ENCODE measurements around the gene CTDSP2. TPM values are rescaled to one million over a fixed set of nuclear protein-coding genes. Genes with fewer than 3 reads are reported as not detected.
"Not testable (repeated sequence)": the region's sequence is repeated elsewhere in the genome, so short reads cannot be mapped to it uniquely, and the experiment has no call there.

Gene CTDSP2
- total RNA-seq, 6 donors from 2014 or later: 153 to 226 (median 175) TPM

DNA sequence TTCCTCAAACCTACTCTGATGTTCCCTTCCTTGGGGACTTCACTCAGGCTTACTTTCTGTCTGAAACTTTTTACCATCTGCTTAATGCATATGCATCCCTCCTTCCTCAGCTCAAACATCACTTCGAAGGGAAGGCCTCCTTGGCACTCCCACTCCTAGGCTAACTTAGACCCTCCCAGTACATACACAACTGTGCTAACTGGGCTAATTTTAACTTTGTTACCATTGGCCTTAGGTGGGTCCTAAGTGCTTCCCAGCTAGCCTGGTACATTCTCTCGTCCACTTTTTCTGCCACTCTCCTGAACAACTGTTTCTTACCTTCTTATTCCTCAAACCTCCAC is 70.3 kb downstream of the CTDSP2 start:
- TF ChIP-seq POLR2A (IDR thresholded peaks at IDR 0.05): no peak
- no peak for TF ChIP-seq POLR2AphosphoS5 (IDR thresholded peaks at IDR 0.05)
- TF ChIP-seq, protein P1, sequence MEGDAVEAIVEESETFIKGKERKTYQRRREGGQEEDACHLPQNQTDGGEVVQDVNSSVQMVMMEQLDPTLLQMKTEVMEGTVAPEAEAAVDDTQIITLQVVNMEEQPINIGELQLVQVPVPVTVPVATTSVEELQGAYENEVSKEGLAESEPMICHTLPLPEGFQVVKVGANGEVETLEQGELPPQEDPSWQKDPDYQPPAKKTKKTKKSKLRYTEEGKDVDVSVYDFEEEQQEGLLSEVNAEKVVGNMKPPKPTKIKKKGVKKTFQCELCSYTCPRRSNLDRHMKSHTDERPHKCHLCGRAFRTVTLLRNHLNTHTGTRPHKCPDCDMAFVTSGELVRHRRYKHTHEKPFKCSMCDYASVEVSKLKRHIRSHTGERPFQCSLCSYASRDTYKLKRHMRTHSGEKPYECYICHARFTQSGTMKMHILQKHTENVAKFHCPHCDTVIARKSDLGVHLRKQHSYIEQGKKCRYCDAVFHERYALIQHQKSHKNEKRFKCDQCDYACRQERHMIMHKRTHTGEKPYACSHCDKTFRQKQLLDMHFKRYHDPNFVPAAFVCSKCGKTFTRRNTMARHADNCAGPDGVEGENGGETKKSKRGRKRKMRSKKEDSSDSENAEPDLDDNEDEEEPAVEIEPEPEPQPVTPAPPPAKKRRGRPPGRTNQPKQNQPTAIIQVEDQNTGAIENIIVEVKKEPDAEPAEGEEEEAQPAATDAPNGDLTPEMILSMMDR (IDR thresholded peaks at IDR 0.05): no peak
- TF ChIP-seq EP300 (IDR thresholded peaks at IDR 0.05): no peak
- no peak overlapping the region for H3K27ac ChIP-seq

DNA sequence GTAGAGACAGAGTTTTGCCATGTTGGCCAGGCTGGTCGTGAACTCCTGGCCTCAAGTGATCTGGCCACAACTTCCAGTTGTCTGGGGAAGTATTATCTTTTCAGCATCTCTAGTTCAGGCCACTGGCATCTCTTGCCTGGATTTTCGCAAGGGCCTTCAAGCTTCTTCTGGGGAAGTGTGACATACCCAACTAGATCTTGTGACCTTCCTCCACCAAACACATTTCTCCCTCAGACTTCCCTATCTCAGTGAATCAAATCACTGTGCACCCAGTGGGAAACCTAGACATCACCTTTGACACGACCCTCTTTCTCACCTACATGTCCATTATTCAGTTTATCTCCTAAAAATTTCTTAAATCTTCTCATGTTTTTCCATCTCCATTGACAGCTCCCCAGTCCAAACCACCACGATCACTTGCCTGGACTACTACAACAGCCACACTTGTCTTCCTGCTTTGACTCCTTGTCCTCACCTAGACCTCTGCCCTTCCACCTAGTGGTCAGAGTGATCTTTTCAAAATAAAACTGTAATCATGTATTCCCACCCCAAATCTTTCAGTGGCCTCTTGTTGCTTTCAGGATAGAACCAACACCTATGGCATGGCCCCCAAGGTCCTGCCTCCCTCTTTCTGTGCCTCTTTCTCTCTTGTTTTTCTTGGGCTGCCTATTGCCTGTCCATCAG is 70.8 kb downstream of the CTDSP2 start:
- no peak overlapping the region for H3K4me3 ChIP-seq
- TF ChIP-seq POLR2A (IDR thresholded peaks at IDR 0.05) (no peak), POLR2AphosphoS5 (IDR thresholded peaks at IDR 0.05) (no peak)
- H3K4me1 ChIP-seq: peaks cover 16 to 29% (median 19%) of the 10 kb centered on the region in 4 donors
- no peaks in the 10 kb centered on the region for H3K27me3 ChIP-seq
- DNase-seq: no peak
- no peak overlapping the region for H3K27ac ChIP-seq
- no peaks in the 10 kb centered on the region for H3K9me3 ChIP-seq
- 74 to 79% methylated on average over 4 of the region's 4 CpGs for WGBS, 2 donors
- no peak for ATAC-seq (ENCODE audit: low FRiP score in 2 of 2)
- peaks cover 0 to 16% (median 4%) of the 10 kb centered on the region in 4 donors for H3K36me3 ChIP-seq

More for the DNA sequence above, 70.3 kb downstream of the CTDSP2 start:
- H3K36me3 ChIP-seq: peaks cover 0 to 15% (median 3%) of the 10 kb centered on the region in 4 donors
- no peaks in the 10 kb centered on the region for H3K9me3 ChIP-seq
- 91 to 93% methylated on average over 2 of the region's 2 CpGs for WGBS, 2 donors
- ATAC-seq (ENCODE audit: low FRiP score in 2 of 2) (no peak), DNase-seq (no peak)
- no peak overlapping the region for H3K4me3 ChIP-seq
- no peaks in the 10 kb centered on the region for H3K27me3 ChIP-seq
- peaks cover 14 to 29% (median 19%) of the 10 kb centered on the region in 4 donors for H3K4me1 ChIP-seq

DNA sequence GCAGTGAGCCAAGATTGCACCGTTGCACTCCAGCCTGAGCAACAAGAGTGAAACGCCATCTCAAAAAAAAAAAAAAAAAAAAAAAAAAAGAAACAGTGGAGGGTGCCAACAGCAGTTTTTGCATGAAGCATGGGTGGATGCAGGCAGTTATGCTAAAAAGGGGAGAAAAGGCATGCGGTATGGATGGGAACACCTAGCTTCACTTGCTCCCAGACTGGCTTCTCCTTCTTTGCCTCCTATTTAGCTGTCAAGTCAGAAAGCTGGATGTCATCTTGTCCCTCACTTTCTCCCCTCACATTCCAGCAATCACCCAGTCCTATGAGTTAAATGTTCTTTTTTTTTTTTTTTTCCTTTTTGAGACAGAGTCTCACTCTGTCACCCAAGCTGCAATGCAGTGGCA is 71.5 kb downstream of the CTDSP2 start:
- H3K27me3 ChIP-seq: no peaks in the 10 kb centered on the region
- H3K9me3 ChIP-seq: no peaks in the 10 kb centered on the region
- H3K27ac ChIP-seq: no peak overlapping the region
- H3K36me3 ChIP-seq: peaks cover 0 to 16% (median 3%) of the 10 kb centered on the region in 4 donors
- DNase-seq (no peak), ATAC-seq (ENCODE audit: low FRiP score in 2 of 2) (no peak)
- H3K4me3 ChIP-seq: no peak overlapping the region
- 78 to 97% methylated on average over 3 of the region's 3 CpGs for WGBS, 2 donors
- TF ChIP-seq POLR2AphosphoS5 (IDR thresholded peaks at IDR 0.05) (no peak), POLR2A (IDR thresholded peaks at IDR 0.05) (no peak), EP300 (IDR thresholded peaks at IDR 0.05) (no peak)
- TF ChIP-seq, protein P1 (IDR thresholded peaks at IDR 0.05): no peak
- H3K4me1 ChIP-seq: peaks cover 14 to 34% (median 19%) of the 10 kb centered on the region in 4 donors

DNA sequence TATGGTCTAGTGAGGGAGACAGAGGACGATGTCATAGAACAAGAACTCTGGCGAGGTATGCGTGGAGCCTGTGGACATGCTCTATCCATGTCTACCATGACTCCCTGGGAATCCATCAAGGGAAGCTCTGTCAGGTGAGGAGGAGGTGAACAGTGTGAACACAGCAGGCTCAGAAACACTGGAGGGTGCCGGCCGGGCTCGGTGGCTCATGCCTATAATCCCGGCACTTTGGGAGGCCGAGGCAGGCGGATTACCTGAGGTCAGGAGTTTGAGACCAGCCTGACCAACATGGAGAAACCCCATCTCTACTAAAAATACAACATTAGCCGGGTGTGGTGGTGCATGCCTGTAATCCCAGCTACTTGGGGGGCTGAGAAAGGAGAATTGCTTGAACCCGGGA is 71.9 kb downstream of the CTDSP2 start:
- Histone ChIP-seq H3K36me3 (peaks cover 0 to 19% (median 3%) of the 10 kb centered on the region in 4 donors), H3K4me1 (peaks cover 14 to 30% (median 19%) of the 10 kb centered on the region in 4 donors)
- H3K9me3 ChIP-seq; H3K27ac ChIP-seq; H3K27me3 ChIP-seq; H3K4me3 ChIP-seq; ATAC-seq (ENCODE audit: low FRiP score in 2 of 2): not testable (repeated sequence)
- 96 to 97% methylated on average over 11 of the region's 11 CpGs for WGBS, 2 donors
- peak in 1 of 2 donors; percentile 43 for DNase-seq

DNA sequence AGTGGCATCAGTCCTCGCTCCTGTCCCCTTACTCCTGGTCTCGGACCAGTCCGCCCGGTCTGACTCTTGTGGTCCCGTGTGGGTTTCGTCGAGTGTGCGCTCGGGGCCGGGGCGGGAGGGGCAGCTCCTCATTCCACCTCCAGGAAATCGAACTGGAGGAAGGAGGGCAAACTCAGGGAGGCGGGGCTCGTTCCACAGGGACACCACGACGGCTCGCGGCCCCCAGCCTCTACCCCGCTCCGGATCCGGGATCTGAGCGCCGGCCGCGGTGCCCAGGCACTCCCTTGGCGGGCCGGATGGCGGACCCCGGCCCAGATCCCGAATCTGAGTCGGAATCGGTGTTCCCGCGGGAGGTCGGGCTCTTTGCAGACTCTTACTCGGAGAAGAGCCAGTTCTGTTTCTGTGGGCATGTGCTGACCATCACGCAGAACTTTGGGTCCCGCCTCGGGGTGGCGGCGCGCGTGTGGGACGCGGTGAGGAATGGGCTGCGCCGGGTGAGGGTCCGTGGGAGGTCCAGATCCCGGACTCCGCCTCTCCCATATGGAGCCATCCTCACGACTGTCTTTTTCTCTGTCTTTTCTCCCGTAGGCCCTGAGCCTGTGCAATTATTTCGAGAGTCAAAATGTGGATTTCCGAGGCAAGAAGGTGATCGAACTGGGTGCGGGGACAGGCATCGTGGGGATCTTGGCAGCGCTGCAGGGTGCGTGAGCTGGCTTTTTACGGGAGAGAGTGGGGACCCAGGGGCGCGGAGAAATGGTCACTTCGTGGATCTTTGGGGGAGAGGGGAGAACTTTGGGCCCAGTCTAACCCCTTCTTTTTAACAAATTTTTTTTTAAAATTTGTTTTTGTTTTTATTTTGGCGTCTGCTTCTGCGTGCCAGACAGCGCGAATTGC is 73.9 kb downstream of the CTDSP2 start, which contains the start of gene EEF1AKMT3:
TSS of gene EEF1AKMT3 (plus strand) at position 186 of the 894 bp plus-strand sequence. CDS start at position 297, 111 bp downstream.
- Histone ChIP-seq H3K27ac (peak within 1 kb of the TSS; percentile 81 to 95 (median 92)), H3K36me3 (peaks cover 0 to 29% (median 9%) of the 10 kb centered on the region in 4 donors), H3K27me3 (no peaks in the 10 kb centered on the region), H3K9me3 (no peaks in the 10 kb centered on the region), H3K4me3 (peak within 1 kb of the TSS; percentile 72 to 92 (median 85)), H3K4me1 (peaks cover 14 to 30% (median 19%) of the 10 kb centered on the region in 4 donors)
- peak; percentile 74 to 82 for ATAC-seq (ENCODE audit: low FRiP score in 2 of 2)
- TF ChIP-seq, protein P1 (IDR thresholded peaks at IDR 0.05): peak in 1 of 6 experiments; percentile 21
- no peak for TF ChIP-seq POLR2AphosphoS5 (IDR thresholded peaks at IDR 0.05)
- peak; percentile 77 to 90 for DNase-seq
- 2 to 4% methylated on average over 31 to 44 of the region's 67 CpGs for WGBS, 2 donors

Measured in upper lobe of left lung (tissue), 6 donors.